Mesothelial cell of epicardium (in vitro differentiated cells): ENCODE data around the gene SLC22A12. TPM values are rescaled to one million over a fixed set of nuclear protein-coding genes. Genes with fewer than 3 reads are reported as not detected.

Experiments used
- DNase-seq, 2 experiments: peaks; one replicate each; pipeline ENCODE4 v3.0.0; 2021; ENCODE audit warnings: low spot score in 2 of 2; ENCODE audit not compliant: unreplicated experiment in 2 of 2
- H3K27ac Mint-ChIP-seq: 2 replicates; pipeline ENCODE4 v1.8.0; 2021; ENCODE audit warnings: mixed read lengths
- H3K27me3 Mint-ChIP-seq: 2 replicates; pipeline ENCODE4 v1.8.0; 2021; ENCODE audit warnings: low read depth, mixed read lengths
- H3K36me3 Mint-ChIP-seq: 2 replicates; pipeline ENCODE4 v1.8.0; 2021; ENCODE audit warnings: mixed read lengths
- H3K4me1 Mint-ChIP-seq: 2 replicates; pipeline ENCODE4 v1.8.0; 2021; ENCODE audit warnings: mixed read lengths
- H3K4me3 Mint-ChIP-seq: 2 replicates; pipeline ENCODE4 v1.8.0; 2021; ENCODE audit warnings: mild to moderate bottlenecking, moderate library complexity, mixed read lengths
- H3K9me3 Mint-ChIP-seq: 2 replicates; pipeline ENCODE4 v1.8.0; 2021; ENCODE audit warnings: mixed read lengths
- total RNA-seq: library from RNA; stranded (reverse); gene quantifications from 3 replicates; pipeline ENCODE4 v1.2.1, GENCODE V29; 2021
- TF ChIP-seq, protein P1 (sequence below): fragments of 200-600 bp; sonication (generic); IDR thresholded peaks from one replicate; pipeline ENCODE4 v1.5.0; 2021; ENCODE audit warnings: antibody characterized with exemption; ENCODE audit not compliant: unreplicated experiment

SLC22A12 gene
- total RNA-seq, 1 donor from 2014 or later = not detected

DNA sequence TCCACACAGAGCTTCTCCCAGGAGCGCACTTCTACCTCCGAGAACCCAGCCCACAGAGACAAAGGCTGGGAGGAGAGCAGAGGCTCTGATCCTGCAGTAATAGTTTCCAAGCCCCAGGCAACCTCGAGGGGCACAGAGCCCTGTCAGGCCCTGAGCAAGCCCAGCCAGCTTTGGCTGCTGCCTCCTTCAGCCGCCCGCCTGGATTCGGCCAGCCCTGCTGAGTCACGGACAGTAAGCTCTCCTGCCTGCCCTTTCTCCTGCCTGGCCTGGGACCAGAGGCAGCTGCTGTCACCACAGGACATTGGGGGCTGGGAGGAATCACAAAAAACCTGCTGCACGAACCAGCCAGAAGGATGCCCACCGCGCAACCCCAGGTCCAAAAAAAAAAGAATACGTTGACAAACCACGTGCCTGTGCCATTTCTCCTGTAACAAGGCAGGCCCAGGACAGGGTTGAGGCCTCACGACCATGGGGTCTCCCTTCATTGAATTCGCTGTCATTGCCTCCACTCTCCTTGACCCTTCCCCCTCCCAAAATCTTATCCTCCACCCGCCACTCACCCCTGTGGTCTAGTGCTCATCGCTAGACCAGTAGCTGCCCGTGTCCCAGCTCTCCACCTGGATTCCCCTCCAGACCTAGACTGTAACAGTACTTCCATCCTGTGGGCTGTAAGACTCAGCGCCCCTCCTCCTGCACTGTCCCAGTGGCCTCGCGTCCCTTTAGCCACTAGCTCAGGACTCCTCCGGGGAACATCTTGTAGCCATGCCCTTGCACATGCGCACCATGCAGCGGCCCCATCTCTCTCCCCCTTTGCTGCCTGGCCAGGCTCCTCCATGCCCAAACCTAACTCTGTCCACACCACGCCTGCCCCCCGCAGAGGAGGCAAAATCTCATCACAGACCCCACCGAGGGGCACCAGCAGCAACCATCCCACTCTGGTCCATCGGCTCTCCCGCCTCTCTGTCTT lies 7.4 kb upstream of the SLC22A12 start:
- H3K9me3 Mint-ChIP-seq = peaks cover 10% of the 10 kb centered on the region
- DNase-seq = no peak
- TF ChIP-seq, protein P1, sequence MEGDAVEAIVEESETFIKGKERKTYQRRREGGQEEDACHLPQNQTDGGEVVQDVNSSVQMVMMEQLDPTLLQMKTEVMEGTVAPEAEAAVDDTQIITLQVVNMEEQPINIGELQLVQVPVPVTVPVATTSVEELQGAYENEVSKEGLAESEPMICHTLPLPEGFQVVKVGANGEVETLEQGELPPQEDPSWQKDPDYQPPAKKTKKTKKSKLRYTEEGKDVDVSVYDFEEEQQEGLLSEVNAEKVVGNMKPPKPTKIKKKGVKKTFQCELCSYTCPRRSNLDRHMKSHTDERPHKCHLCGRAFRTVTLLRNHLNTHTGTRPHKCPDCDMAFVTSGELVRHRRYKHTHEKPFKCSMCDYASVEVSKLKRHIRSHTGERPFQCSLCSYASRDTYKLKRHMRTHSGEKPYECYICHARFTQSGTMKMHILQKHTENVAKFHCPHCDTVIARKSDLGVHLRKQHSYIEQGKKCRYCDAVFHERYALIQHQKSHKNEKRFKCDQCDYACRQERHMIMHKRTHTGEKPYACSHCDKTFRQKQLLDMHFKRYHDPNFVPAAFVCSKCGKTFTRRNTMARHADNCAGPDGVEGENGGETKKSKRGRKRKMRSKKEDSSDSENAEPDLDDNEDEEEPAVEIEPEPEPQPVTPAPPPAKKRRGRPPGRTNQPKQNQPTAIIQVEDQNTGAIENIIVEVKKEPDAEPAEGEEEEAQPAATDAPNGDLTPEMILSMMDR = no peak
- peaks cover 32% of the 10 kb centered on the region for H3K27me3 Mint-ChIP-seq
- no peak overlapping the region for H3K4me3 Mint-ChIP-seq
- no peak overlapping the region for H3K27ac Mint-ChIP-seq
- H3K4me1 Mint-ChIP-seq = no peaks in the 10 kb centered on the region
- H3K36me3 Mint-ChIP-seq = no peaks in the 10 kb centered on the region

GRCh38 chr11:64585150-64585549 lies 5.9 kb upstream of the SLC22A12 start:
- Mint-ChIP-seq H3K27ac (no peak overlapping the region), H3K36me3 (no peaks in the 10 kb centered on the region), H3K9me3 (peaks cover 17% of the 10 kb centered on the region), H3K27me3 (peaks cover 31% of the 10 kb centered on the region), H3K4me1 (no peaks in the 10 kb centered on the region), H3K4me3 (no peak overlapping the region)
- TF ChIP-seq, protein P1 = no peak
- DNase-seq = no peak

- no peaks in the 10 kb centered on the region for H3K36me3 Mint-ChIP-seq
- DNase-seq = no peak
- H3K9me3 Mint-ChIP-seq = peaks cover 17% of the 10 kb centered on the region
- H3K4me3 Mint-ChIP-seq = no peak overlapping the region
- H3K4me1 Mint-ChIP-seq = no peaks in the 10 kb centered on the region
- TF ChIP-seq, protein P1 = no peak
- H3K27me3 Mint-ChIP-seq = peaks cover 31% of the 10 kb centered on the region
- H3K27ac Mint-ChIP-seq = no peak overlapping the region
These were observed 4.7 kb upstream of the SLC22A12 start for GRCh38 chr11:64586366-64586765.

DNA sequence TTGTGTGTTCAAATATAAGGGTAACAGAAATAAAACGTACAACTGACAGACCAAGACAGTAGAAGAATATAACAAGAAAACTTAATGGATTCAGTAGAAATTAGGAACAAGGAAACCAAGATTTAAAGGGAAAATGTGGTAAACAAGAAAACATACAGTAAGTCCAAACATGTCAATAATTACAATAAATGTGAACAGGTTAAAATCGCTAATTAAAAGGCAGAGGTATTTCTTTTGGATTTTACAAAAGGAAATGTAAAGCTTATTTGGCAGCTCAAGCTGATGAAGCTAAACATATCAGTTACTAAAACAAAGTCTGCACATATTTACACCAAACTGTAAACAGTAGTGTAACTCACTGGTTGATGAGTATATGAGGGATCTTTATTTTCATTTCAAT lies 2.3 kb upstream of the SLC22A12 start:
- Mint-ChIP-seq H3K4me1 (no peaks in the 10 kb centered on the region), H3K27ac (no peak overlapping the region), H3K27me3 (peaks cover 32% of the 10 kb centered on the region), H3K9me3 (peaks cover 17% of the 10 kb centered on the region), H3K4me3 (no peak overlapping the region), H3K36me3 (no peaks in the 10 kb centered on the region)
- TF ChIP-seq, protein P1 = no peak
- no peak for DNase-seq

GRCh38 chr11:64591257-64592233 lies 525 bp downstream of the SLC22A12 start:
- H3K27me3 Mint-ChIP-seq = peaks cover 14% of the 10 kb centered on the region
- H3K4me3 Mint-ChIP-seq = no peak overlapping the region

More at GRCh38 chr11:64591257-64592233, 525 bp downstream of the SLC22A12 start:
- no peaks in the 10 kb centered on the region for H3K4me1 Mint-ChIP-seq
- H3K27ac Mint-ChIP-seq = no peak overlapping the region
- H3K36me3 Mint-ChIP-seq = no peaks in the 10 kb centered on the region
- H3K9me3 Mint-ChIP-seq = peaks cover 17% of the 10 kb centered on the region
- no peak for DNase-seq
- TF ChIP-seq, protein P1 = no peak
